Measurements from ENCODE around the gene KLHL12.

DNA sequence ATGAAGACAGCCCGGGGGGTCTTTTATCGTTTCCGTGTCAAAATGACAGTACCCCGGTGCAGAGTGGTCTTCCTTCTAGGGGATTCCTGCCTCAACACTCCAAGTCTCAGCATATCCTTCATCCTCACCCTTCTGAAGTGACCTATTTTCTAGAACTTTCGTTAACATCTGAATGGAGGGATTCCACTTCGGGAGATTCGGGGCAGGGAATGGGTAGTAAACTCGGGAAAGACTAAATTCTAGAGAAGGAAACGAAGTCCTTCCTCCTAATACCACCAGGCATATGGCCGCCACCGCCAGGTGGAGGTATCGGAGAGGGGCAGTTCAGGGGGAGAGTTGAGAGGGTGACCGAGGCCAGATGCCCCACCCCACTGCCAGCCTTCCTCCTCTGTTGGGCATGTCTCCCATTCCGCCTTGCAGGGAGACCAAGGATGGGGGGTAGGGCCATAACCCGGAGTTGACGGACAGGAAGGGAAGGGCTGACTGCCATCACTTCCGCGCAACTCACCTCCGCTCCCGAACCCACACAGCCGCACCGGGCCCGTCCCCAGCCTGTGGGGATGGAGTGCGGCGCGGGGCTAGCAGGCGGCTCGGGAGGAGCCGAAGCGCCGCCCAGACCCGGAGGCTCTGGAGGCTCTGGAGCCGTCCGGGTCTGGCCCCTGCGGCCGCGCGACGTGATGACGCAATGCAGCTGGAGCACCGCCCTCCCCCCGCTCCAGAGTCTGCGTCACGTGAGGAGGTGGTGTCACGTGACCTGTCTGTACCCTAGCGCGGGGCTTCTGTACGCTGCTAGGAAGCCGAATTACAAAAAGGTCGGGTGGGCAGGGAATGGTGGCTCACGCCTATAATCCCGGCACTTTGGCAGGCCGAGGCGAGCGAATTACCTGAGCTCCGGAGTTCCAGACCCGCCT lies at the start of gene KLHL12:
- TF ChIP-seq, protein P1, sequence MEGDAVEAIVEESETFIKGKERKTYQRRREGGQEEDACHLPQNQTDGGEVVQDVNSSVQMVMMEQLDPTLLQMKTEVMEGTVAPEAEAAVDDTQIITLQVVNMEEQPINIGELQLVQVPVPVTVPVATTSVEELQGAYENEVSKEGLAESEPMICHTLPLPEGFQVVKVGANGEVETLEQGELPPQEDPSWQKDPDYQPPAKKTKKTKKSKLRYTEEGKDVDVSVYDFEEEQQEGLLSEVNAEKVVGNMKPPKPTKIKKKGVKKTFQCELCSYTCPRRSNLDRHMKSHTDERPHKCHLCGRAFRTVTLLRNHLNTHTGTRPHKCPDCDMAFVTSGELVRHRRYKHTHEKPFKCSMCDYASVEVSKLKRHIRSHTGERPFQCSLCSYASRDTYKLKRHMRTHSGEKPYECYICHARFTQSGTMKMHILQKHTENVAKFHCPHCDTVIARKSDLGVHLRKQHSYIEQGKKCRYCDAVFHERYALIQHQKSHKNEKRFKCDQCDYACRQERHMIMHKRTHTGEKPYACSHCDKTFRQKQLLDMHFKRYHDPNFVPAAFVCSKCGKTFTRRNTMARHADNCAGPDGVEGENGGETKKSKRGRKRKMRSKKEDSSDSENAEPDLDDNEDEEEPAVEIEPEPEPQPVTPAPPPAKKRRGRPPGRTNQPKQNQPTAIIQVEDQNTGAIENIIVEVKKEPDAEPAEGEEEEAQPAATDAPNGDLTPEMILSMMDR (IDR thresholded peaks at IDR 0.05; ENCODE audit: insufficient read depth, low read depth, low read length) = peak; percentile 49
- TF ChIP-seq EZH2 (IDR thresholded peaks at IDR 0.05; ENCODE audit: insufficient read depth, low read length) = no peak

Measured in astrocyte (in vitro differentiated cells and primary cell).